Measurements from ENCODE around the gene LONP1. TPM values are rescaled to one million over a fixed set of nuclear protein-coding genes. Genes with fewer than 3 reads are reported as not detected.

The LONP1 gene
- total RNA-seq, result 50.5 TPM

GRCh38 chr19:5719961-5720790 lies at the start of gene LONP1, which contains the start of gene CATSPERD:
Gene LONP1, minus strand, starts transcription at chr19:5720146. Its CDS starts 14 bp downstream, at chr19:5720132.
Gene CATSPERD, plus strand, starts transcription at chr19:5720637. Its CDS starts 101 bp downstream, at chr19:5720738.

GRCh38 chr19:5690125-5690954 lies 29.6 kb downstream of the LONP1 start, which contains the start of gene RPL36:
Gene RPL36, plus strand, starts transcription at chr19:5690295. Its CDS starts 213 bp downstream, at chr19:5690508.

GRCh38 chr19:5680437-5681368 lies 39.2 kb downstream of the LONP1 start, which contains the start of the genes HSD11B1L and MICOS13:
Gene HSD11B1L, plus strand, starts transcription at chr19:5681027. Its CDS starts 3,806 bp downstream, at chr19:5684833.
Gene MICOS13, minus strand, starts transcription at chr19:5680516. Its CDS starts 30 bp downstream, at chr19:5680486.

Other genes with a start within 250 kb of the LONP1 start
- gene TINCR, start 152.2 kb downstream of the LONP1 start, total RNA-seq, result 13.4 TPM
- 57.2 TPM for gene SAFB2, start 97.4 kb downstream of the LONP1 start, total RNA-seq
- gene SAFB, start 97.1 kb downstream of the LONP1 start, total RNA-seq, result 92.0 TPM
- gene MICOS13, start 39.6 kb downstream of the LONP1 start, total RNA-seq, result 27.2 TPM
- gene HSD11B1L, start 39.1 kb downstream of the LONP1 start, total RNA-seq, result 39.9 TPM
- gene RPL36, start 29.9 kb downstream of the LONP1 start, total RNA-seq, result 281 TPM
- 0.23 TPM for gene CATSPERD, start 491 bp upstream of the LONP1 start, total RNA-seq
- gene PRR22, start 64.6 kb upstream of the LONP1 start, total RNA-seq, result 0.69 TPM
- 10.6 TPM for gene DUS3L, start 71.0 kb upstream of the LONP1 start, total RNA-seq
- not detected for gene NRTN, start 84.9 kb upstream of the LONP1 start, total RNA-seq
- not detected for gene FUT6, start 119.6 kb upstream of the LONP1 start, total RNA-seq
- gene FUT3, start 131.3 kb upstream of the LONP1 start, total RNA-seq, result not detected
- not detected for gene FUT5, start 150.4 kb upstream of the LONP1 start, total RNA-seq
- gene NDUFA11, start 183.6 kb upstream of the LONP1 start, total RNA-seq, result 131 TPM
- 3.7 TPM for gene VMAC, start 184.7 kb upstream of the LONP1 start, total RNA-seq
- gene CAPS, start 194.1 kb upstream of the LONP1 start, total RNA-seq, result 35.8 TPM

Measured in diencephalon (tissue), 1 donor.